Body of pancreas (tissue), 4 donors: ENCODE measurements around the gene GTF2IRD1.

Source experiments
- POLR2A ChIP-seq, 3 donors: fragments of 450-650 bp; IDR thresholded peaks; one replicate each; pipeline ENCODE4 v1.6.1; 2016; ENCODE audit warnings: antibody characterized with exemption in 3 of 3, mild to moderate bottlenecking in 2 of 3
- TF ChIP-seq, protein P1 (sequence below), 7 experiments: fragments of 450-650 bp in 4 of 7; fragments of 200-600 bp in 3 of 7; sonication (generic) in 3 of 7; IDR thresholded peaks; one replicate each; pipeline ENCODE4 v1.5.1; 2016 to 2019; ENCODE audit warnings: antibody characterized with exemption in 7 of 7

DNA sequence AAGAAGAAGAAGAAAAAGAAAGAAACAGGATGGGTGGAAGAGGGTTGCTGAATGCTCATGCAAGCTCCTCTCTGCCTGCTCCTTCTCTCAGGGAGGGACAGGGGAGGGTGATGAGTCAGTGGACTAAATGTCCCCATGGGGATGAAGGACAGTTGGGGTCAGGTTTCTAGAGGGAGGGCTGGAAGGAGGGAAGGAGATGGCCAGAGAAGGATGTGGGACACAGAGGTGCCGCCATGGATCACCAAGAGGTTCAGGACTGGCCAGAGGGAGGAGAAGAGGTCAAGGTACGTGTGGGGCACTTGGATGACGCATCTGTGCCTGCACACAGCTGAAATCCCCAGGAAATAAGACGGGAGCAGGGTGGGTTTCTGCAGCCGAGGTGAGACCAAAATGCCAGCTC, 115.0 kb downstream of the GTF2IRD1 start:
- TF ChIP-seq POLR2A (IDR thresholded peaks at IDR 0.05), result no peak
- TF ChIP-seq, protein P1, sequence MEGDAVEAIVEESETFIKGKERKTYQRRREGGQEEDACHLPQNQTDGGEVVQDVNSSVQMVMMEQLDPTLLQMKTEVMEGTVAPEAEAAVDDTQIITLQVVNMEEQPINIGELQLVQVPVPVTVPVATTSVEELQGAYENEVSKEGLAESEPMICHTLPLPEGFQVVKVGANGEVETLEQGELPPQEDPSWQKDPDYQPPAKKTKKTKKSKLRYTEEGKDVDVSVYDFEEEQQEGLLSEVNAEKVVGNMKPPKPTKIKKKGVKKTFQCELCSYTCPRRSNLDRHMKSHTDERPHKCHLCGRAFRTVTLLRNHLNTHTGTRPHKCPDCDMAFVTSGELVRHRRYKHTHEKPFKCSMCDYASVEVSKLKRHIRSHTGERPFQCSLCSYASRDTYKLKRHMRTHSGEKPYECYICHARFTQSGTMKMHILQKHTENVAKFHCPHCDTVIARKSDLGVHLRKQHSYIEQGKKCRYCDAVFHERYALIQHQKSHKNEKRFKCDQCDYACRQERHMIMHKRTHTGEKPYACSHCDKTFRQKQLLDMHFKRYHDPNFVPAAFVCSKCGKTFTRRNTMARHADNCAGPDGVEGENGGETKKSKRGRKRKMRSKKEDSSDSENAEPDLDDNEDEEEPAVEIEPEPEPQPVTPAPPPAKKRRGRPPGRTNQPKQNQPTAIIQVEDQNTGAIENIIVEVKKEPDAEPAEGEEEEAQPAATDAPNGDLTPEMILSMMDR (IDR thresholded peaks at IDR 0.05), result no peak
